IPS-18c (cell line): ENCODE measurements around the gene ULK4.

ENCODE experiments used
- H3K4me3 ChIP-seq: 2 replicates; pipeline ENCODE4 v1.7.0; 2013; ENCODE audit warnings: low read depth, mild to moderate bottlenecking, low read length, moderate library complexity; ENCODE audit not compliant: insufficient read depth
- H3K9me3 ChIP-seq: one replicate; pipeline ENCODE4 v1.6.1; 2013; ENCODE audit warnings: mild to moderate bottlenecking, low read length, moderate library complexity; ENCODE audit not compliant: control insufficient read depth, insufficient read depth

The ULK4 gene

GRCh38 chr3:41364736-41365135, 597.2 kb downstream of the ULK4 start:
- Histone ChIP-seq H3K9me3 (no peaks in the 10 kb centered on the region), H3K4me3 (no peak overlapping the region)

GRCh38 chr3:41363830-41364523, 597.9 kb downstream of the ULK4 start:
- Histone ChIP-seq H3K9me3 (no peaks in the 10 kb centered on the region), H3K4me3 (no peak overlapping the region)

- H3K9me3 ChIP-seq: no peaks in the 10 kb centered on the region
- no peak overlapping the region for H3K4me3 ChIP-seq
Observed at GRCh38 chr3:41362638-41363559, 599.0 kb downstream of the ULK4 start.

GRCh38 chr3:41357271-41357670, 604.6 kb downstream of the ULK4 start:
- Histone ChIP-seq H3K9me3 (no peaks in the 10 kb centered on the region), H3K4me3 (no peak overlapping the region)

DNA sequence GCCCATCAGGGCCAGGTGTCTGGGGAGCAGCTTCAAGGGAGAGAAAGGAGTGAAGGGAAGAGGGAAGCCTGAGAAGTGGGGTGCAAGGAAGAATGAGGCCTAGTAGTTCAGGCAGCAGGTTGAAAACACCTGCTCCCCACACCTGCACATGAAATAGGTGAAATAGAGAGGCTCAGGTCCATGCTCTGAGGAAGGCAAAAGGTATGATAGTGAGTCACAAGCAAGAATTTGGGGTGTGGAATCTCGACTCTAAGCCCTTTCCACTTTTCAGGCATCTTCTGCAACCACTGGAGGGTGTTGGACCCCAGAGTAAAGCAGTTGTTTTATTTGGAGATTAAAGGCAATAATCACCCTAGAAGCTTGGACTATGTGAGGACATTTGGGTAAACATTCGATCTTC, 605.1 kb downstream of the ULK4 start:
- Histone ChIP-seq H3K9me3 (no peaks in the 10 kb centered on the region), H3K4me3 (no peak overlapping the region)

GRCh38 chr3:41352510-41352909, 609.4 kb downstream of the ULK4 start:
- Histone ChIP-seq H3K4me3 (no peak overlapping the region), H3K9me3 (no peaks in the 10 kb centered on the region)

GRCh38 chr3:41350441-41350840, 611.5 kb downstream of the ULK4 start:
- H3K4me3 ChIP-seq: no peak overlapping the region
- H3K9me3 ChIP-seq: no peaks in the 10 kb centered on the region

DNA sequence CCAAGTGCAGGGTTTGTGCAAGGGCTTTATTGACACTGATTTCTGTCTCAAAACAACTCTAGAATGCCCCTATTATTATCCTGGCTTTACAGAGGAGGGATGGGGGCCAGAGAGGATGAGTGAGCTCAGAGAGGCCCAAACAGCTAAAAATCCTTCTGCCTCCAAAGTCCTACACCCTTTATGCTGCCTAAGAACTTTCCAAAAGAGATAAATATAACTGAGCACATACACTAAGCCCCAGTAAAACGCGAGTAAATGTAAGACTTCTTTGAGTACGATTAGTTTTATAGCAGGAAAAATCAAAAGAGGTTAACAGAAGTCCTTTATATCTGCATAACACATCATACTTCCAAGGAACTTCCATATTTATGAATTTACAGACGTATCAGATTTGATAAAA, 613.5 kb downstream of the ULK4 start:
- H3K9me3 ChIP-seq: no peaks in the 10 kb centered on the region
- no peak overlapping the region for H3K4me3 ChIP-seq

GRCh38 chr3:41346698-41347270, 615.1 kb downstream of the ULK4 start:
- no peaks in the 10 kb centered on the region for H3K9me3 ChIP-seq
- H3K4me3 ChIP-seq: no peak overlapping the region

- H3K4me3 ChIP-seq: no peak overlapping the region
- H3K9me3 ChIP-seq: no peaks in the 10 kb centered on the region
Observed at GRCh38 chr3:41345788-41346187, 616.1 kb downstream of the ULK4 start.

DNA sequence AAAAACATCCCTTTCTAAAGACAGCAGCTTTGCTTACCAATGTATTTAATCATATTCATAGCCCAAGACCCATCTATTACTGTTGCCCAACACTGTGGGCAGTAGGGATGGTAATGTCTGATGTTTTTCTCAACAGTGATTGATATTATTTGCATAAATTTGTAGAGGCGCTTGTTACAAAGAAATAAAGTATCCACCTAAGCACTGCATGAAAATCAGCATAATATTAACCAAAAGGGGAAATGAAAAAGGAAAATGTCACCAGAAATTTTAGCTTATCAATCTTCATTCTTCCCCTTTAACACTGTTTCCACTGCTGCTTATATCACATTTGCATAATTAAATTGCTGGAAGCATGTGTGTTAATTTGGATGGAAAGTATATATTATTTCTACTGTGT, 622.1 kb downstream of the ULK4 start:
- Histone ChIP-seq H3K9me3 (no peaks in the 10 kb centered on the region), H3K4me3 (no peak overlapping the region)

- Histone ChIP-seq H3K4me3 (no peak overlapping the region), H3K9me3 (no peaks in the 10 kb centered on the region)
Observed at GRCh38 chr3:41338276-41338675, 623.6 kb downstream of the ULK4 start.

- Histone ChIP-seq H3K4me3 (no peak overlapping the region), H3K9me3 (no peaks in the 10 kb centered on the region)
Observed at GRCh38 chr3:41334426-41334825, 627.5 kb downstream of the ULK4 start.

DNA sequence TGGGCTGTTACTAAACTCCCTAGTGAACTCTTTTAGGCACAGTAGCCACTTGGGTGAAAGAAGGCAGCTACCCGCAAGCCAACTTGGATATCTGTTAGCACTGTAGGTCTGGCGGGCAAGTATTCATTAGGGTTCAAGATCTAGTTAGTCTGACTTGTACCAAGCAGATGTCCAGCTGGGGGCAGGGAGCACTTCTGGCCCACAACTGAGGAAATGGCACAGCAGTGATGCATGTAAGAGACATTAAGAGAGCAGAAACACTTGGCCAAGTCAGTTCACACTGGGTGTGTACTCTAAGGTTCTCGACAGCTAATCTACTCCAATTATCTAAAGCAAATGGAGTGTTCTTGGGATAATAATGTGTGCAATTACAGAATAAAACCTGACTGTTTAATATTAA, 630.9 kb downstream of the ULK4 start:
- no peaks in the 10 kb centered on the region for H3K9me3 ChIP-seq
- no peak overlapping the region for H3K4me3 ChIP-seq

DNA sequence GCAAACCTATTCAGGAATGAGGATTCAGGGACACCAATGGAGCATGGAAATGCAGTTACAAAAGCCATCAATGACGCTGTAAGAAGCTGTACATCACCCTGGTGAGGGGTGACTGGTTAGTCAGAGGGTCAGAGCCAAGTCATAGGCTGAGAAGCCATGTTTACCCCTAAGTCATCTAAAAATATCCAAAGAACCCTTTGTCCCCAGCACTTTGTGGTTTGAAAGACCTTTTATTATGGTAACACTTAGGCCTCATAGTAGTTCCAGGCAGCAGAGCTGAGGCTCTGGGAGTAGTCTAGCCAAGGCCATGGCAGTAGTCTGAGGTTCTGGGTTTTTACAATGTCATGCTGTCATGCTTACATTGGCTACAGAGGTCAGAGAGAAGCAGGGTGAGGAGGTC, 631.4 kb downstream of the ULK4 start:
- no peak overlapping the region for H3K4me3 ChIP-seq
- no peaks in the 10 kb centered on the region for H3K9me3 ChIP-seq

DNA sequence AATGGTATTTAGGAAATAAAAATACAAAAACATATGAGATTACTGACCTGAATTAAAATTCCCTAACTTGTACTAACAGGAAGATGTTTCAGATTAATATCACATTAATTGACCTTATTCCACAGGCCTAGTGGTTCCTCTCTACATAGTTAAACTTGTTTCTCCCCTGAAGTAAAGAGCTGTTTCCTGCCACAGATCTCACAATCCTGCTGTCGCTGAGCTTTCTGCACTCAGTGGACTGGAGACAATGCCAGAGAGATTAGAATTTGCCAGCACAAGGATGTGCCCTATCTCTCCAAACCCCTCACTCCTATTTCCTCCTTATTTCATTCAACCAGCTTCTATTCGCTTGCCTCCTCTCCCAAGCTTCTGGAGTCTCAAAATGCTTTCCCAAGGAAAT, 632.0 kb downstream of the ULK4 start:
- Histone ChIP-seq H3K9me3 (no peaks in the 10 kb centered on the region), H3K4me3 (no peak overlapping the region)

DNA sequence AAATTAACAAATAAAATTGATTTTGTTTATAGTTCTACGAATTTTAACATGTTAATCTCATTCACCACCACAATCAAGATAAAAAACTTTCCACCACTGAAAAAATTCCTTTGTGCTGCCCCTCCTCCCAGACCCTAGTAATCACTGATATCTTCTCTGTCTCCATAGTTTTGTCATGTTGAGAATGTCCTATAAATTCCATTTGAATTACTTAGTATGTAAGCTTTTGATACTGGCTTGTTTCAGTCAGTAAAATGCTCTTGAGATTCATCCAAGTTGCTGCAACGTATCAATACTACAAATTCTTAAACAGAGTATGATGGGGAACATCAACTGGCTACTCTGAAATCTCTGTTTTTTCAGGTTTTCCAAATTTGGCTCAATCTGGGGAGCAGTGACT, 633.0 kb downstream of the ULK4 start:
- Histone ChIP-seq H3K9me3 (no peaks in the 10 kb centered on the region), H3K4me3 (no peak overlapping the region)

DNA sequence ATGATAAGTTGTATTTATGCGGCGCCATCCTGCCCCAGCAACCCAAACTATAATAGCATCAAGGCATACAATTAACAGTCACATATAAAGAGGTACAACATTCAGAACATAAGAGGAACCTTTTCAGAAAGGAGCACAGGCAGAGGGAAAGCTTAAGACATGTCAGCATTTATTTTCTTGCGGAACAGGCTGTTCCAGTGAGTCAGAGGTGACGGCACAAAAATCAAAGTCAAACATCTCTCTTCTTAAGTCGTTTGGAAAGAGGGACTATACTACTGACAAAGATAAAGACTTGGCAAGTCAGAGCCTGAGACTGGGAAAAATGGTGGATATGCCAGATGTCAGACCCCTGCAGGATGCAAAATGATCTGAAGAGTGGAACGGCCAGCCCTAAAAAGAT, 634.2 kb downstream of the ULK4 start:
- H3K4me3 ChIP-seq: no peak overlapping the region
- H3K9me3 ChIP-seq: no peaks in the 10 kb centered on the region
